GM19025 (cell line): ENCODE data around the gene CASKIN2.

Source experiments
- ATAC-seq: cut with Tn5 transposase; IDR thresholded peaks from one replicate; pipeline ENCODE4 v1.9.1; 2021; ENCODE audit warnings: mild to moderate bottlenecking, low read depth, moderate library complexity; ENCODE audit not compliant: unreplicated experiment

CASKIN2 gene

DNA sequence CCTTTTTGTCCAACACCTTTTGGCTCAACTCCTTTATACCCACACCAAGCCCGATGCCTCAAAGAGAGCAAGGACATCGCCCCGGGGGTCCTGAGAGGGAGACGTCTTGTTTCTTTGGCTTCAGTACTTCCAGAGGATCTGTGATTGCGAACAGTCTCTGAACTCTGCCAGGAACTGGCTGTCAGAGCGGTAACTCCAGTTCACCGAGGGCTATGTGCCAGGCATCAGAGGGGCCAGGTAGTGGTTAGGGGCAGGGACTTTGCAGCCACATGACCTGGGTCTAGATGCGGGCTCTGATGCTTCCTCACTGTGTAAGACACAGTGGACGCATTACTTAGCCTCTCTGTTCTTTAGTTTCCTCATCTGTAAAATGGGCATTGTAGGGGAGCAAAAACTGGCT is 31.8 kb upstream of the CASKIN2 start:
- ATAC-seq = no peak

DNA sequence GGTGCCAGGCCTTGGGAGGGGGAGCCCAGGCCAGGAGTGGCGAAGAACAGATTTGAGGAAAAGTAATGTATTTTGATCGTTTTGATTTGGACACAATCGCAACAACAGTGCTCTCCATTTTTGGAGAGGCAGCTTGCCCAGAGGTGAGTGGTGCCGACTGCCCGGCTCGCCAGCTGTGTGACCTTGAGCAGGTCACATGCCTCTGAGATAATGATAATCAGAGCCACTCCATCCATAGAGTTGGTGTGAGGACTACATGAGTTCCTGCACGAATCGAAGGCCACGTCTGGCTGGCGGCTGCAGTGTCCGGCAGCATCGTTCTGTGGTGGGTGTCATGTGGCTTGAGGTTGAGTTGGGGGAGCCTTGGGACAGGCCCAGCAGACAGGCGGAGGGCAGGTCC is 30.8 kb upstream of the CASKIN2 start:
- ATAC-seq = no peak

DNA sequence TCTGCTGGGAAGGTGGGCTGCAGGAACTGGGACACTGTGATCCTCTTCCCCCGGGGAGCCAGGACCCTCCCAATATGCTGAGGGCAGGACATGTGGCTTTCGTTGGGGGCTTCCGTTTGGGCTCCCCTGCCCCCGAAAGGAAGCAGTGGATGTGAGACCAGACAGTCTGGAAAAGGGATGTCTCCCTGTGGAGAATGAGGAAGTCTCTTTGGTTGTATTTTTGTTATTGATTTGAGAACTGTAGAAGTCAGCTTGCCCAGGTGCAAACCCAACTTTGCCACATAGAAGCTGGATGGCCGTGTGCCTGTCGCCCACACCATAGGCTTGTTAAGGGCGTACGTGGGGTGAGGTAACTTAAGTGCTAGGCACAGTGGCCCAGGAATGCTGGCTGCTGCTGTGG is 28.9 kb upstream of the CASKIN2 start:
- no peak for ATAC-seq

DNA sequence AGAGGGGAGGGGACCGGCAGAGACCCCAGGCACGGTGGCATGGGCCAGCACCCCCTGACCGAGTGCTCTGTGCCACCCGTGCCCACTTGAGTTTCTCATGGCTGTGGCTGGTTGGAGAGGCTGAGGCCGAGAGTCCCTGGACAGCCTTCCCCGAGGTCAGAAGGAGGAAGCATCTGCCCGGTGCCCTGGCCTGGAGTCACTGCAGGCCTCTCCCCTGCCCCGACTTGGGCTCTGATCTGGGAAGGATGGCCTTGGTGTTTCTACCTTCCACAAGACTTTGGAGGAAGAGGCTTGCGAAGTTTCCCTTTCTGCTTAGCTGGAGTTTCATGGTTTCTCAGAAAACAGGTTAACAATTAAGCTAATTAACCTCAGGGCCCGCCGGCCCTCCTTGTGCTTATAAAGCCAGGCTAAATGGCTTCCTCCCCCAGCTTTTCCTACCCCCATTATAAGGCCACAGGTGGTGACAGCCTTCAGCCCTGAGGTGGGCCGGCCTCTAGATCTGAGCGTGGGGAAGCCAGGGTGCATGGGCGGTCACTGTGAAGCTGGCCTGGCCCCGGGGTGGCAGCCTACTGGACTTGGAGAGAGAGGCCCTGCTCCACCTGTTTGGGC is 27.5 kb upstream of the CASKIN2 start:
- no peak for ATAC-seq

DNA sequence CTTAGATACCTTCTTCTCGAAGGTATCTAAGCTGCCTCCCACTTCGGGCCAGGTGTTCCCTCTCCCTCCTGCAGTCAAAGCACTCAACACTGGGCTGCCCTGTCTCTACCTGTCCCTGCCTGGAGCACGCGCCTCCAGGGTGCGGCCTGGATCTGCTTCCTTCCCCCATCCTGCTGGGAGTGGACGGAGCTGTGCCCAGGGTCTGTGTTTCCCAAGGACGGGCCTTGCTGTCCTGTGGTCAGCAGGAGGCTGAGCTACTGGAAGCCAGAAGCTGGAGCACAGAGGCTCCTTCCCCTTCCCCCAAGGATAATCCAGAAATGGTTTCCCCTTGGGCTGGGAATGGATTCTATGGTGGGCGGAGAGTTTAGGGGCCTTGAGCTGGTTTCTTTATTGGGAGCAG is 26.9 kb upstream of the CASKIN2 start:
- no peak for ATAC-seq

DNA sequence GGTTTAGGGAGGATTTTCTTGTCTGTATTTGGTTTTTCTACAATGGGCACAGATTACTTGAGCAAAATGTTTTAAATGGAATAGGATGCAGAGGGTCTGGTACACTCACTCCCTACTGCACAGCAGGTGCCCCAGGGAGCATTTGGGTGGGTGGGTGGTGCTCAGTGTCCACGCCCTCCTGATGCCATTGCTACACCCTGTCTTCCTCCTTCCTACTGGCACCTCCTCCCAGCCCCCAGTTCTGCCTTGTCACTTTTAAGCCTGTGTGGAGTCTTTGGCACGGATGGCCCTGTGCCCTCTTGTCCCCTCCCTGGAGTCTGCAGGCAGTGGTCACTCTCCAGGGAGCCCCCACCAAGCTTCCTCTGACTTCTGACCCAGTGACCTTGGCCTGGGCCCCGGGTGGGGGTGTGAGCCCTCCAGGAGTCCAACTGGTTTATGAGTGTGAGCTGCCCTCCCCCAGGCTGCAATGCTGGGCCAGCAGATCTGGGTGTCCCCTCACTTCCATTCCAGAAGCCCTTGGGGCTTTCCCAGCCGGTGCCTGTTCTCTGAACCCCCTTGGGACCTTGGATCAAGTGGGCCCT is 25.7 kb upstream of the CASKIN2 start:
- ATAC-seq = no peak

DNA sequence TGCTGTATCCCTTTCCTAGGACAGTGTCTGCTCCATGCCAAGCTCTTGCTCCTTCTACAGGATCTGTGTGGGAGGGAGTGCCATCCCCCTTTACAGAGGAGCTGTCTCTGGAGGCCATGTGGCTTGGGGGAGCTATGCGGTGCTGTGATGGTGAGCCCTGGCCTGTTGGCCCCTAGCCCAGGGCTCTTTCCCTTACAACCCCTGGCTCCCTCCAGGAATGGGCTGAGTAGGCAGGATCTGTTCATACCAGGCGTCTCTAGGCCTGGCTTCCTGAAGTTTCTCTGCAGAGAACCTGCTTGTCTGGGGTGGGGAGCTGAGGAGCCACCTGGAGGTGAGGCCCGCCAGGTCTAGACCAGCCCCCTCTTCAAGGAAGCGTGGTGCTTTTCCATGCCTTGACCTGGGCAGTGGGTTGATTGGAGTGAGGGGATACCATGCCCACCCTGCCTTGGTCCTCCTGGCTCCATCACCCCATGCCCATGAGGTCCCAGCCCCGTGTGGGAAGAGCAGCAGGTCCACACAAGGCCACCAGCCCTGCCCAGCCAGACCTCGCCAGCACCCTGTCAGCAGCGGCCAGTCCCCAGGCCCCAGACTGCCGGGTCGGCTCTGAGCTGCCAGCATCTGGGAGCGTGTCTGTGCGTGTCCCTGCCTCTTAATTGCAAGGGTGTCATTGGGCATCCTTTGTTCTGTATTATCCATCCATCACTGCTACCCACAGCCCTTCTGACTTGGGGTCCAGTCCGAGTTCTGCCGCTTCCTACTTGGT is 24.8 kb upstream of the CASKIN2 start:
- no peak for ATAC-seq

DNA sequence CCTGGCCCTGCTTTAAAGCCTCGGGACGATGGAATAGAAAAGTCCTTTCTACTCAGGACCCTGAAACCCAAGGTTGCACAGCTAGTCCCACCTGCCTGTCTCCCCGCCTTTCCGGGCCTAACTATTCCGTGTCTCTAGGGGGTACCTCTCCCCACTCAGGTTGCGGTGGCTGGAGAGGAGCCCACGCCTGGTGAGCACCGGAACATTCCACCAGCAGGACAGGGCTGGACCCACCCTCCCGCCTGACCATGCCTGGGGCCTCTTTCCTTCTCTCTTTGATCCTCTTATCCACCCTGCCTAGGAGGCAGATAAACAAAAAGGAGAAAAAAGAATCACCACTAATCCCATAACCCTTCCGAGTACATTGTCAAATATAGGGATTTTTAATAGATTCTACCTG is 21.0 kb upstream of the CASKIN2 start:
- ATAC-seq = no peak

DNA sequence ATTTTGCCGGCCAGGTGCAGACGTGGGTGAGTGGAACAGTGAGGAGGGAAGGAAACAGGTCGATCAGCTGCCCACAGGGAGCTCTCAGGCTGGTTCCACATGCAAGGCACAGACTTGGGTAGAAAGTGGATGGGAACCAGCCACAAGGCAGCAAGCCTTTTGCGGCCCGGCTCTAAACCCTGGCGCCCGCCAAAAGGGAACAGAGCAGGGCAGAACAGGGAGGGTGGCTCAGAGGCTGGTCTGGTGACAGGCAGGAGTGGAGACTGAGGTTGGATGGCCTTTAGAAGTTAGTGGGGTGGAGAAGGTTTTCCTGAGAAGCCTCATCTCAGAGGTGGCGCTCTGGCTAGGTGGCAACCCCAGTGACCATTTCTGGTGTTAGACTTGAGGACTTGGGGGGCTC is 20.5 kb upstream of the CASKIN2 start:
- no peak for ATAC-seq

DNA sequence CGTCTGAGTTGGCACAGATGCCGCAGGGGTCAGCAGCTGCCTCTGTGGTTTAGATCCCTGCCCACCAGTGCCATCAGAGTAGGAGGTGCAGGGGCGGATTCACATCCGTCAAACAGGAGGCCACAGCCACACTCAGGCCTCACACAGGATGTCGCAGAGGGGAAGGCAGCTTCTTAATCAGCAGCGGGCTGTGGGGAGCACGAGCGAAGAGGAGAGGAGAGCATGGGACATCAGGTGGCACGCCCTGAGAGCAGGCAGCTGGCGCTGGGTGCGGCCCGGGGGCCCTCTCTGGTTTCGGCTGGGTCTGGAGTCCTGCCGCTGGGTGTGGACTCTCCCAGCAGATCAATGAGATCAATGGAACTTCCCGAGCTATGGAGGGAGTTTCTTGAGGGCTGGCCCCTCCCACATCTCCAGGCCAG is 19.8 kb upstream of the CASKIN2 start:
- no peak for ATAC-seq

DNA sequence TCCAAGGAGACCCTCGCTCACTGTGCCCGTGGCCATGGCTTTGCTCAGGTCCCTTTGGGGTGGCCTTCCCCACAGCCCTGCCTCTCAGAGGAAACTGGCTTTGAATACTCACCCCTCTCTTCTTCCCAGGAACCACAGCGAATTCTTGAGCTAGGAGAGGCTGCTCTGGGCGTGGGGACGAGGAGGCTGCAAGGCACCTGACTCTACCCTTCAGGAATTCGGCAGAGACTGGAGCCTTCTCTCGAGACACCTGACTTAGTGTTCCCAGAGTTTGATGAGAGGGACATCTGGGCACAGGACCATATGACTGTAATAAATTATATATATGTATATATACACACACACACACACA is 16.4 kb upstream of the CASKIN2 start:
- ATAC-seq = no peak

DNA sequence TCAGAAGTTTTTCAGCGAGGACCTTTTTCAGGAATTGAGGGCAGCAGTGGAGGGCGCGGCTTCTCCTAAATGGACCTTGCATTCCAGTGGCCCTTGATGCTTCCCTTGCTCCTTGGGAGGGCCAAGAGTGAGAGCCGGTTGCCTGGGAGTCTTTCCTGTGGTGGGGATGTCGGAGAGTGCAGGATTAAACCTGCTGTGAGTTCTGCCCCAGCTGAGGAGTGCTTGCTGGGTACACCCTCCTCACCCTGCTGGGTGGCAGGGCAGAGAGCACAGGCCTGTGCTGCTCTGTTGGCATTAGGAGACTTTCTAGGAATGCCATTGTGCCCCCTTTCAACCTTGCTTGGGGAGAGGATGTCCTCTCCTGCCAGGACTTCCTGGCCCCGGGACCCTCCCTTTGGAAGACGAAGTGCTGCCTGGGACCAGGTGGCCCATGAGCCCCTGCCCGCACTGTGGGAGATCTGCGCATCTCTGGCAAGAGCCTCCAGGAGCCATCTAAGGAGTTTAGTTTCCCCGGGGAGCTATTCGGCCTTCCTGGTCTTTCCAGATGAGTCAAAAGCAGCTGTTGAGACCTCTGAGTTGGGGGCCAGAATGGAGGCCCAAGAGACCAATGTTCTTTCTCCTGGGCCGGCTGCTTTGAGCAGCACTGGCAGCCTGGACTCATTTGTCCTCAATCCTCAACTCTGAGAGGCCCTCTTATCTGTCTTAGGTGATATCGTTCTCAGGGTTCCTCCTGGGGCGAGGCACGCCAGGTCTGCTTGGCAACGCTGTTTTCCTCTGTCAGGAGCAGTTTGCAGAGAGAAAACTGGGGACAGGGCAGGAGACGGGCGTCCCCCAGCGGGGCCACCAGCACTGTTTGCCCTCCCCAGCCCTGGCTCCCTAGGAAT is 15.7 kb upstream of the CASKIN2 start:
- no peak for ATAC-seq

DNA sequence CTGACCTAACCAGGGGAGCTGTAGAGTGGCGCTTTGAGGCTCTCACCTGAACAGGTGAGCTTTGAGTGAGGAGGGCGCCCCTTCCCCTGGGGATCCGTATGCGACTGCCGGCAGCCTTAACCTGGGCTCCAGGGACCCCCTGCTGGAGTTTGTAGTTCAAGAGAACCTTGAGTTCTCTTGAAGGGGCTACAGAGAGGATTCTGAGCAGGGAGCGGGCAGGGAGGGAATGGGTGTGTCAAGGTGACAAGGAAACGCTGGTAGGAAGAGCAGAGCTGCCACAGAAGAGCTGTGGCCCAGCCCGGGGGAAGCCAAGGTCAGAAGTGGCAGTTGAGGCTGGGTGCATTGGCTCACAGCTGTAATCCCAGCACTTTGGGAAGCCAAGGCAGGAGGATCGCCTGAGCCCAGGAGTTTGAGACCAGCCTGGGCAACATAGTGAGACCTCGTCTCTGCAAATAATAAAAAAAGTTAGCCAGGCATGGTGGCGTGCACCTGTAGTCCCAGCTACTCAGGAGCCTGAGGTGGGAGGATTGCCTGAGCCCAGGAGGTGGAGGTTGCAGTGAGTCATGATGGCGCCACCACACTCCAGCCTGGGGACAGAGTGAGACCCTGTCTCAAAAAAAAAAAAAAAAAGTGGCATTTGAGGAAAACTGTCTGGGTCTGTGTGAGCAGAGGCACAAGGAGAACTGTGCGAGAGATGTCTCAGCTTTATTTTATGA is 11.4 kb upstream of the CASKIN2 start:
- no peak for ATAC-seq

DNA sequence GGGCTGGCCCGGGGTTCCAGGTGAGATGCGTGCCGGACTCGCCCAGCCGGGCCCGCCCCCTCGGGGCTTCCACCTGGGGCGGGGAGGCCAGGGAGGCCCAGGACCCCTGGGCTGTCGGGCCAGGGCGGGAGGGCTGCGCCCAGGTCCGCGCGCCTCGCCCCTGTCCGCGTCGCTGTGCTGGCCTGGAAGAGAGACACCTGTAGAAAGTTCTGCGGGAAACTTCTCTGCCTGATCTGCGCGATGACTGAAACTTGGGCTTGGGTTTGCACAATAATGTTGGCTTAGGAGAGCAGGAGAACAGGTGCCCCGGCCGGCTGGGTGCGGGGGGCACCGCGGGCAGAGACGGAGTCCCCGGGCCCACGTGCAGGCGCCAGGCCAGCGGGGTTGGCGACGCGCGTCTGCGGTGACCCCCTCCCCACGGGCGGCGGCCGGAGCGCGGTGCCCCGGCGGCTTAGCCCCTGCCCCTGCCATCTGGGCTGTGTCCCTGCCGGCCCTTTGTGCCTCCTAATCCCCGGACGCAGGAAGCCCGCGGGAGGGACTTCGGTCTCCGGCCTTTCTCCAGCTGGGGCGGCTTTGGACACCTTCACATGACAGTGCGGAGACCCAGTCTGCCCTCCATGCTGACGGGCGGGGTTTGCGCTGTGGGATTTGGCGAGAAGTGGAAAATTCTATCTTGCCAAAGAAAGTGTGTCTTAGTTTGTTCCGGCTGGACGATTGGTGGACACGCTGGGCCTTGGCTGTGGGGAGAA is 10.6 kb upstream of the CASKIN2 start:
- no peak for ATAC-seq

DNA sequence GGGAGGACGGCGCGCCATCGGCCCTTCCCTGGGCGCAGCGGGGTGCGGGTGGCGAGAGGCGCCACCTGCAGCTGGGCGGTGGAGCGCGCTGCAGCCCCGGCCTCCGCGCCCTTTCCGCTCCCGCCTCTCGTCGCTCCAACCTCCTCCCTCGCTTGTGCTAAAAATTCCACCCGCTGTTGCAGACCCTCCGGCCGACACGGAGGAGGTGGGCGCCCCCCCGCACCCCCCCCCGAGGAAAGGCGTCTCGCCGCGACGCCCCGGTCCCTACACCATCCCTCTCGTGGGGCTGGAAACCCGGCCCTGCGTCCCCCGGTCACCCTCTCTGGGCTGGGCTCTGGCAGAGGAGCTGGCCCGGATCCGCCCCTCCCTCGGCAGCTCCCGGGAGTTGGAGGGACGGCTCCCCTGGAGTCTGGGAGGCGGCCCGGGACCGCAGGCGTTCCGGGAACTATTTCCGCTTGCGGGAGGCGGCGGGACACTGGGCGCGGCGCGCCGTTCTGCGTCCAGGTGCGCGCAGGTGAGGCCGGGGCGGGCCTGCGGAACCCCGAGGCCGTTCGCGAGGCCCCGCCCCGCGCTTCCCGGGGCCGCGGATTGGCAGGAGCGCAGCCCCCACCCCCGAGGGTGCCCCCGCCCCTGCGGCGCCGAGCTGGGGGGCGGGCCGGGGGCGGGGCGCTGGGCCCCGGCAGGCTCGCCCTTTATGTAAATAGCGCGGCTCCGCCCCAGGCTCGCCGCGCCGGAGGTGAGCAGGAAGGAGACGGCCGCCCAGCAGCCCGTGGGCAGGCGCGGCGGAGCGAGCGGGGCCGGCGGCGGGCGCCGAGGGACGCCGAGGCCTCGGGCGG is 9.9 kb upstream of the CASKIN2 start, which contains the start of gene LLGL2:
TSS of gene LLGL2 (plus strand) at position 728 of the 836 bp plus-strand sequence. CDS start 17,730 bp downstream, outside the sequence.
- peak; percentile 86 for ATAC-seq

DNA sequence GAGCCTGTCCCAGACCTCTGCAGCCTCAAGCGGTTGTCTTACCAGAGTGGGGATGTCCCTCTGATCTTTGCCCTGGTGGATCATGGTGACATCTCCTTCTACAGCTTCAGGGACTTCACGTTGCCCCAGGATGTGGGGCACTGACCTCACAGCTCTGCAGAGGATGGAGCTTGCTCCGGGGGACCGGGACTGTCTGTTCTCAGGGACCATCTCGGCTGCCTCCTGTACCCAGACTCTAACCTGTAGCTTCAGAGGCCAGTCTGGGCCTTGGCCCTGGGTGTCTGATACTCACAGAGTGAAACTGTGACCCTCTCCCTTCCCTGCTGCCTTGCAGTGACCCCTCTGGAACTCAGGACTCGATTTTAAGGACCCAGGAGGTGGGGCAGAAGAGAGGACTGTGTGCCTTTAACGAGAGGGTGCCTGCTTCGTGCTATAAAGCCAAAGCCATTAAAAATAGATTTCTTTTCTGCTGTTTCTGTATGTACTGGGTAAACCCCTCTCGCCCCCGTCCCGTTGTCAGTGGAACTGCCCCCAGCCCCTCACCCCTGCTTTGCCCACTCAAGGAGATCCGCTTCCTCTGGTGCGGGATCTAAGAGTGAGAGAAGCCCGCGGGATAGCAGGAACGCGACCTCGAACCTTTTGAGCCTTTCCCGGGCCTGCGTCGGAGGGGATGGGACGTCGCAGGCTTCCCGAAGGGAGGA is 9.1 kb upstream of the CASKIN2 start:
- ATAC-seq = no peak

DNA sequence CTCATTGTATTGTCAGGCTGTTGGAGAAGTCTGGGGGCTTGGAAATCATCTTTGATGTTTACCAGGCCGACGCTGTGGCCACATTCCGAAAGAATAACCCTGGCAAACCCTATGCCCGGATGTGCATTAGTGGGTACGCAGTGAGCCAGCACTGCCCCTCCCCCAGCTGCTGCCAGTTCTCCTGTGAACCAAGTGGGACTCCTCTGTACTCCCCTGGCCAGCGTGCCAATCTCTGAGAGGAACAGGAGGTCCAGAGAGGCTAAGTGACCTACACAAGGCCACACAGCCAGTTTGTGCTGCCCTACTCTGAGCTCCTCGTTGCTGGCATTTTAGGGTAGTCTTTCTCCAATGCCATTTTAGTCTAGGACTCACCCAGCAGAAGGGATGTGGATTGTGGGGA is 8.3 kb upstream of the CASKIN2 start:
- no peak for ATAC-seq
